ENCODE measurements around the gene ENGASE. TPM values are rescaled to one million over a fixed set of nuclear protein-coding genes. Genes with fewer than 3 reads are reported as not detected.
A peak's percentile ranks its signal among the peaks of the same experiment; 100 is the strongest.

ENGASE gene
- total RNA-seq, 2 donors from 2014 or later = 50.0 to 75.9 TPM

DNA sequence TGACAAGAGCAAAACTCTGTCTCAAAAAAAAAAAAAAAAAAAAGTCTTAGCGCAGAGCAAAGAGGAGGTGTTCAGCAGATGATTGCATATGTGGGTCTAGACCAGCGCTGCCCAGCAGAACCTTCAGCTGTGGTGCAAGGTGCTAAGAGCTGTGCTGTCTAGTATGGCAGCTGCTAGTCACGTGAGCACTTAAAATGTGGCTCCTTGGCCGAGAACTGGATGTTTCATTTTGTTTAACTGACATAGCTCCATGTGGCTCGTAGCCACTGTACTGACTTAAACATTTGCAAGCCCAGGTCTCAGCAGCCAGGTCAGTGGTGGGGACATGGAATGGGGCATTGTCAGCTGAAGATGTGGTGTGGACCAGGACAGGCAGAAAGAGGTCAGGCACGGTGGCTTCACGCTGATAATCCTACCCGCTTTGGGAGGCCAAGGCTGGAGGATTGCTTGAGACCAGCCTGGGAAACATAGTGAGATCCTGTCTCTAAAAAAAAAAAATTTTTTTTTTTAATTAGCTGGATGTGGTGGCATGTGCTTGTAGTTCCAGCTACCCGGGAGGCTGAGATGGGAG, 41.5 kb upstream of the ENGASE start:
- H3K27ac ChIP-seq = peak overlapping the region; percentile 70 to 71
- no peak for DNase-seq (ENCODE audit: low spot score)

DNA sequence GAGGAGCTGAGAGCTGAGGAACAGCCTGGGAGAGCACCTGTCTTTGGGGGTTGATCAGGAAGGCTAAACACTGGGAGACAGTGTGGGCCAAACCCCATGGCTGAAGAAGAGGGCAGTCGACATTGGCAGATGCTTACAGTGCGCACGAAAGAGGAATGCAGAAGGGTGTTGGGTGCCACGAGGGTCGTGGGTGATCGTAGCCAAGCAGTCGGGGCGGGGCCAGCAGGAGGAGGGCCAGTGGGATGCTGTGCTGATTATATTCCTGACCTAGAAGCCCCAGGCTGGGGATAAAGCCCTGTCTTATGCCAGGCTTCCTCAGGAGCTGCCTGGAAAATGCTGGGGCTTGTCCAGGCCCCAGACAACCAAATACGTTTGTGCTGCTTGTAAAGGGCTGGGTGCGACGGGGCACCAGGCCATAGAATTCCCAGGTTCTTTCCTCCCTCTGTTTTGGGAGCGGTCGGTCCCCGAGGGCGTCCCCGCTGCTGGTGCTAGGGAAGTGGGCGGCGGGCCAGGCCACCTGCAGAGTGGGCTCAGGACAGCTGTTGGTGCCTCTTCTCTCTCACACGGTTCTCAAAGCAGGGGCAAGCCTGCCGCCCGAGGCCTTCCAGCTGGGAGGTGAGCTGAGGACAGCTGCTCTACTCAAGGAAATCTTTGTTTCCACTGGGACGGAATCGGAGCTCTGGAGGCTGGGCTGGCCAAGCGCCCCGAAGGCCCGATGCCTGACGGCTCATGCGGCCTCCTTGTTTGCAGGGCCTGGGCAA, 40.7 kb upstream of the ENGASE start:
- peak overlapping the region; percentile 13 for H3K4me3 ChIP-seq
- no peak for ATAC-seq (ENCODE audit: insufficient number of reproducible peaks, low FRiP score, low read depth)
- no peak for DNase-seq (ENCODE audit: low spot score)
- H3K27ac ChIP-seq = peak overlapping the region; percentile 70 to 71
- peaks cover 34 to 82% of the 10 kb centered on the region in 2 donors for H3K4me1 ChIP-seq (ENCODE audit: control insufficient read depth in 1 of 2, low read depth in 2 of 2)
- H3K27me3 ChIP-seq (replicated peaks; ENCODE audit: insufficient read depth) = no peaks in the 10 kb centered on the region
- TF ChIP-seq, protein P1, sequence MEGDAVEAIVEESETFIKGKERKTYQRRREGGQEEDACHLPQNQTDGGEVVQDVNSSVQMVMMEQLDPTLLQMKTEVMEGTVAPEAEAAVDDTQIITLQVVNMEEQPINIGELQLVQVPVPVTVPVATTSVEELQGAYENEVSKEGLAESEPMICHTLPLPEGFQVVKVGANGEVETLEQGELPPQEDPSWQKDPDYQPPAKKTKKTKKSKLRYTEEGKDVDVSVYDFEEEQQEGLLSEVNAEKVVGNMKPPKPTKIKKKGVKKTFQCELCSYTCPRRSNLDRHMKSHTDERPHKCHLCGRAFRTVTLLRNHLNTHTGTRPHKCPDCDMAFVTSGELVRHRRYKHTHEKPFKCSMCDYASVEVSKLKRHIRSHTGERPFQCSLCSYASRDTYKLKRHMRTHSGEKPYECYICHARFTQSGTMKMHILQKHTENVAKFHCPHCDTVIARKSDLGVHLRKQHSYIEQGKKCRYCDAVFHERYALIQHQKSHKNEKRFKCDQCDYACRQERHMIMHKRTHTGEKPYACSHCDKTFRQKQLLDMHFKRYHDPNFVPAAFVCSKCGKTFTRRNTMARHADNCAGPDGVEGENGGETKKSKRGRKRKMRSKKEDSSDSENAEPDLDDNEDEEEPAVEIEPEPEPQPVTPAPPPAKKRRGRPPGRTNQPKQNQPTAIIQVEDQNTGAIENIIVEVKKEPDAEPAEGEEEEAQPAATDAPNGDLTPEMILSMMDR (IDR thresholded peaks at IDR 0.05) = no peak
- H3K9me3 ChIP-seq = no peaks in the 10 kb centered on the region
- H3K36me3 ChIP-seq = no peaks in the 10 kb centered on the region

More for the DNA sequence above, 41.5 kb upstream of the ENGASE start:
- no peak overlapping the region for H3K4me3 ChIP-seq
- H3K36me3 ChIP-seq = no peaks in the 10 kb centered on the region
- TF ChIP-seq, protein P1 (IDR thresholded peaks at IDR 0.05) = no peak
- peaks cover 38 to 82% of the 10 kb centered on the region in 2 donors for H3K4me1 ChIP-seq (ENCODE audit: control insufficient read depth in 1 of 2, low read depth in 2 of 2)
- H3K9me3 ChIP-seq = no peaks in the 10 kb centered on the region
- no peaks in the 10 kb centered on the region for H3K27me3 ChIP-seq (replicated peaks; ENCODE audit: insufficient read depth)
- no peak for ATAC-seq (ENCODE audit: insufficient number of reproducible peaks, low FRiP score, low read depth)

DNA sequence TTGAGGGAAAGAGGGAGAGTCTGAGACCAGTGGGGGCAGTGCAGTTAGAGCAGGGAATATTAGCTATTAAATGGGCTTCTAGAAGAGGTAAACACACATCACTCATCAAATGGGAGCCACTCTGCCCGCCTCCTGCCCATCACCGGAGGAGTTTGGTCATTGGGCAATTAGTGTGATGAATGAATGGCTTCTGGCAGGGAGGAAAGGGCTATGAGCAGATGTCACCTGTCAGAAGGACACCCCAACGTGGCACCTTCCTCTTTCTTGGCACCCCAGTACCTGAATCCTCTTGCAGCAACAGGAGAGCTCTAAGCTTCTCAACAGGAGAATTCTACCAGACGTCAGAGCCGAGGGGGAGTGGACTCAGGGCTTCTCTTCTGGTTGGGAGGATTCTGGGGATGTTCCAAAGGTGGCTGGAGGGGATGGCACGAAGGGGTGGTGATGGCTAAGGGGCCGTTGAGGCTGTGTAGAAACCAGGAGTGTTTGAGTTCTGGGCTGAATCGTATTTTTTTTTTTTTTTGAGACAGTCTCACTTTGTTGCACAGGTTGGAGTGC, 39.6 kb upstream of the ENGASE start:
- H3K36me3 ChIP-seq = no peaks in the 10 kb centered on the region
- no peaks in the 10 kb centered on the region for H3K27me3 ChIP-seq (replicated peaks; ENCODE audit: insufficient read depth)
- H3K4me1 ChIP-seq (ENCODE audit: control insufficient read depth in 1 of 2, low read depth in 2 of 2) = peaks cover 38 to 76% of the 10 kb centered on the region in 2 donors
- DNase-seq (ENCODE audit: low spot score) (no peak), ATAC-seq (ENCODE audit: insufficient number of reproducible peaks, low FRiP score, low read depth) (no peak)
- H3K9me3 ChIP-seq = no peaks in the 10 kb centered on the region
- H3K27ac ChIP-seq = peak overlapping the region; percentile 70 to 71
- H3K4me3 ChIP-seq = no peak overlapping the region
- TF ChIP-seq, protein P1 (IDR thresholded peaks at IDR 0.05) = no peak

DNA sequence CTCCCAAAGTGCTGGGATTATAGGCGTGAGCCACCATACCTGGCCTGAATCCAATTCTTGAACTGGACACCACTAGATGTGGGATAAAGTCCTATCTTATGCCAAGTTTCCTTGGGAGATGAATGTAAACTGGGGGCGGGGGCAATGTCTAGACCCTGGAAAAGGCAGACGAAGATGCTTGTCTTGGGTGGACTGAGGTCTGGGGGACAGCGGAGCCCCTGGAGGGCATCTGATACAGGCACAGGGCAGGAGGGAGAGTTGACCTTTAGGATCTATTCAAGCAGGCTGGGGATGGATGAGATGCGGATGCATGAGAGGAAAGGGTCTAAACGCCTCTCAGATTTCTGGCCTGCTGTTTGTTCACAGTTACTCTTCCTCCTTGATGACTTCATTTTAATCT, 38.9 kb upstream of the ENGASE start:
- H3K27me3 ChIP-seq (replicated peaks; ENCODE audit: insufficient read depth) = no peaks in the 10 kb centered on the region
- H3K4me1 ChIP-seq (ENCODE audit: control insufficient read depth in 1 of 2, low read depth in 2 of 2) = peaks cover 38 to 76% of the 10 kb centered on the region in 2 donors
- H3K27ac ChIP-seq = peak overlapping the region; percentile 65 to 68
- TF ChIP-seq, protein P1 (IDR thresholded peaks at IDR 0.05) = no peak
- no peak for DNase-seq (ENCODE audit: low spot score)
- no peak overlapping the region for H3K4me3 ChIP-seq
- no peaks in the 10 kb centered on the region for H3K9me3 ChIP-seq
- no peaks in the 10 kb centered on the region for H3K36me3 ChIP-seq
- no peak for ATAC-seq (ENCODE audit: insufficient number of reproducible peaks, low FRiP score, low read depth)

DNA sequence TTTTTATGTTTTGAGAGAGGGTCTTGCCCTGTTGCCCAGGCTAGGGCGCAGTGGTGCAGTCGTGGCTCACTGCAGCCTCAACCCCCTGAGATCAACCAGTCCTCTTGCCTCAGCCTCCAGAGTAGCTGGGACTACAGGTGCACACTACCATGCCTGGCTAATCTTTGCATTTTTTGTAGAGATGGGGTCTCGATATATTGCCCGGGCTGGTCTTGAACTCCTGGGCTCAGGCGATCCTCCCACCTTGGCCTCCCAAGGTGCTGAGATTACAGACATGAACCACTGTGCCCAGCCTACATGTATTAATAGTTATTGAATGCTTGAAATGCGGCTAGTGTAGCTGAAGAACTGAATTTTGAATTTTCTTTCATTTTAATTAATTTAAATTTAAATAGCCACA, 38.4 kb upstream of the ENGASE start:
- ATAC-seq (ENCODE audit: insufficient number of reproducible peaks, low FRiP score, low read depth) = no peak

More for the DNA sequence above, 38.4 kb upstream of the ENGASE start:
- Histone ChIP-seq H3K27me3 (replicated peaks; ENCODE audit: insufficient read depth) (no peaks in the 10 kb centered on the region), H3K36me3 (no peaks in the 10 kb centered on the region), H3K4me3 (no peak overlapping the region), H3K27ac (peak overlapping the region; percentile 54 to 68), H3K9me3 (no peaks in the 10 kb centered on the region), H3K4me1 (ENCODE audit: control insufficient read depth in 1 of 2, low read depth in 2 of 2) (peaks cover 38 to 77% of the 10 kb centered on the region in 2 donors)
- TF ChIP-seq, protein P1 (IDR thresholded peaks at IDR 0.05) = no peak
- DNase-seq (ENCODE audit: low spot score) = no peak

Measured in thoracic aorta (tissue), 2 donors.